Lung (tissue), 12 donors: ENCODE results near the gene TMEM145. TPM values are rescaled to one million over a fixed set of nuclear protein-coding genes. Genes with fewer than 3 reads are reported as not detected.
"Not testable (repeated sequence)": the region's sequence is repeated elsewhere in the genome, so short reads cannot be mapped to it uniquely, and the experiment has no call there.

Experiments used
- ATAC-seq: fragments of 200-7000 bp; cut with Tn5 transposase; one replicate; pipeline ENCODE4 v1.9.1; 2020; ENCODE audit warnings: moderate number of reproducible peaks; ENCODE audit not compliant: insufficient read depth, low FRiP score
- DNase-seq, 3 donors: peaks; one replicate each; pipeline ENCODE4 v3.0.0-alpha.2; 2013 to 2017
- H3K27ac ChIP-seq, 2 donors: one replicate each; pipeline ENCODE4 v1.5.1; 2013; ENCODE audit warnings: mild to moderate bottlenecking in 2 of 2, moderate library complexity in 2 of 2, control low read depth in 1 of 2, inconsistent platforms in 1 of 2, low read depth in 1 of 2, low read length in 1 of 2
- H3K27me3 ChIP-seq, 3 donors: one replicate each; pipeline ENCODE4 v1.5.1; 2013; ENCODE audit warnings: low read length in 2 of 3; ENCODE audit not compliant: control insufficient read depth in 3 of 3, insufficient read depth in 3 of 3
- H3K36me3 ChIP-seq, 4 donors: one replicate each; pipeline ENCODE4 v1.5.1; 2013; ENCODE audit warnings: low read length in 4 of 4, mild to moderate bottlenecking in 1 of 4, moderate library complexity in 1 of 4; ENCODE audit not compliant: control insufficient read depth in 4 of 4, insufficient read depth in 4 of 4
- H3K4me1 ChIP-seq, 5 donors: one replicate each; pipeline ENCODE4 v1.5.1; 2013; ENCODE audit warnings: low read length in 5 of 5, mild to moderate bottlenecking in 2 of 5, moderate library complexity in 1 of 5; ENCODE audit not compliant: control insufficient read depth in 5 of 5, insufficient read depth in 5 of 5
- H3K4me3 ChIP-seq: one replicate; pipeline ENCODE4 v1.5.1; 2013; ENCODE audit warnings: mild to moderate bottlenecking, control low read depth, moderate library complexity
- H3K9ac ChIP-seq, 2 donors: one replicate each; pipeline ENCODE4 v1.5.1; 2013; ENCODE audit warnings: low read length in 2 of 2, control low read depth in 1 of 2; ENCODE audit not compliant: insufficient read depth in 1 of 2
- H3K9me3 ChIP-seq, 4 donors: one replicate each; pipeline ENCODE4 v1.5.1; 2013; ENCODE audit warnings: low read length in 3 of 4, mild to moderate bottlenecking in 1 of 4, moderate library complexity in 1 of 4; ENCODE audit not compliant: control insufficient read depth in 4 of 4, insufficient read depth in 3 of 4
- WGBS, 2 donors: extraction: QIAGEN DNeasy Blood & Tissue Kit; methylation state at CpG; one replicate each; pipeline ENCODE4 v1.1.7; 2013; 5-methylcytosine and 5-hydroxymethylcytosine counted together
- polyA plus RNA-seq, 2 donors: library from polyadenylated mRNA; stranded (reverse); fragments of 200-250 nt; gene quantifications; one replicate each; pipeline ENCODE4 v1.2.1, GENCODE V29; 2013
- total RNA-seq, 2 donors: library from RNA; depleted of rRNA in 1 of 2; stranded (reverse); fragments of >200 nt in 1 of 2; gene quantifications; one replicate each; pipeline ENCODE4 v1.2.1, GENCODE V29; 2014 to 2021
- TF ChIP-seq, protein P1 (sequence below): IDR thresholded peaks from 2 replicates; pipeline ENCODE4 v1.5.1; 2012; ENCODE audit warnings: mild to moderate bottlenecking; ENCODE audit errors: control extremely low read depth, extremely low read depth
- donor health status: control.
- donor health status: control.
- donor health status: Bipolar disorder and iron deficiency.
- donor health status: healthy.
- donor health status: DM: yes; HTN: yes; CAD: no.

TMEM145 gene
- total and polyA plus RNA-seq, 4 donors = 0.12 to 0.95 (median 0.40) TPM; not detected in 1

DNA sequence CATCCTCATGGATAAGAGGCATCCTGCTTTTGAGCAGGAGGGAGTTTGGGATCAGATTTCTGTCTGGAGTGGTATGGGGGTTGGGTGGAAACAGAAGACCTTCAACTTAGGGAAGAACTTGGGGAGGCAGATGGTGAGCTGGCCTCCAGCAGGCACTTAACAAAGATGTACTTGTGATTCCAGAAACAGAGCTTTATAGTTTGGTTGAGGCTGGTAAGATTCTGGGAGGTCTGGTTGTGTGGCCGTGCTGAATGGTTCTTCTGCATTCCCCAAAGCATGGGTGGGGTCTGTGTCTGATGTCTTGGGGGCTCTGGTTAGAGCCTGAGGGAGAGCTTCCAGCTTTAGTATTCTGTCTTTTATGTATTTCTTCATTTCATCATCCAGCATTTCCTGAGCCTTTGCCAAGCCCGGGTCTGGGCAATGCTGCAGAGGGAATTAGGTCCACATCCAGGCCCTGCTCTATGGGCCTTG, 17.2 kb downstream of the TMEM145 start:
- Histone ChIP-seq H3K36me3 (peaks cover 0 to 8% (median 3%) of the 10 kb centered on the region in 4 donors), H3K27ac (no peak overlapping the region), H3K27me3 (no peaks in the 10 kb centered on the region), H3K9ac (no peak overlapping the region), H3K4me3 (no peak overlapping the region), H3K4me1 (peaks cover 0 to 16% (median 12%) of the 10 kb centered on the region in 5 donors), H3K9me3 (no peaks in the 10 kb centered on the region)
- TF ChIP-seq, protein P1, sequence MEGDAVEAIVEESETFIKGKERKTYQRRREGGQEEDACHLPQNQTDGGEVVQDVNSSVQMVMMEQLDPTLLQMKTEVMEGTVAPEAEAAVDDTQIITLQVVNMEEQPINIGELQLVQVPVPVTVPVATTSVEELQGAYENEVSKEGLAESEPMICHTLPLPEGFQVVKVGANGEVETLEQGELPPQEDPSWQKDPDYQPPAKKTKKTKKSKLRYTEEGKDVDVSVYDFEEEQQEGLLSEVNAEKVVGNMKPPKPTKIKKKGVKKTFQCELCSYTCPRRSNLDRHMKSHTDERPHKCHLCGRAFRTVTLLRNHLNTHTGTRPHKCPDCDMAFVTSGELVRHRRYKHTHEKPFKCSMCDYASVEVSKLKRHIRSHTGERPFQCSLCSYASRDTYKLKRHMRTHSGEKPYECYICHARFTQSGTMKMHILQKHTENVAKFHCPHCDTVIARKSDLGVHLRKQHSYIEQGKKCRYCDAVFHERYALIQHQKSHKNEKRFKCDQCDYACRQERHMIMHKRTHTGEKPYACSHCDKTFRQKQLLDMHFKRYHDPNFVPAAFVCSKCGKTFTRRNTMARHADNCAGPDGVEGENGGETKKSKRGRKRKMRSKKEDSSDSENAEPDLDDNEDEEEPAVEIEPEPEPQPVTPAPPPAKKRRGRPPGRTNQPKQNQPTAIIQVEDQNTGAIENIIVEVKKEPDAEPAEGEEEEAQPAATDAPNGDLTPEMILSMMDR = no peak
- DNase-seq (peak in 2 of 3 donors; percentile 46 to 53), ATAC-seq (no peak)
- WGBS, 2 donors = 49 to 54% methylated on average over 2 of the region's 2 CpGs

DNA sequence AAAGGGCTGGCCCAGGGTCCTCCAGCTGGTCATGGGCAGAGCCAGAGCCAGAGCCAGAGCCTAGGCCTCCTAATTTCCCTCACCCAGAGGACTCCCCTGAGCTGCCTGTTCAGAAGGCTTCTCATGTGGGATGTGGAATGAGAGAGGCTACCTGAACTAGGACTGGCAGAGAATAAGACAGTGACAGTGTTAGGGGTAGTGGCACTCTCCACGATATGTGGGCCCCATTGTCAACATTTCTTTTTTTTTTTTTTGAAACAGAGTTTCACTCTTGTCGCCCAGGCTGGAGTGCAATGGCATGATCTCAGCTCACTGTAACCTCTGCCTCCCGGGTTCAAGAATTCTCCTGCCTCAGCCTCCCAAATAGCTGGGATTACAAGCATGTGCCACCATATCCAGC, 18.2 kb downstream of the TMEM145 start:
- not testable (repeated sequence) for H3K27ac ChIP-seq, H3K4me3 ChIP-seq, H3K9me3 ChIP-seq, H3K9ac ChIP-seq, H3K27me3 ChIP-seq, DNase-seq, ATAC-seq
- peaks cover 0 to 12% (median 5%) of the 10 kb centered on the region in 4 donors for H3K36me3 ChIP-seq
- H3K4me1 ChIP-seq = peaks cover 0 to 13% (median 11%) of the 10 kb centered on the region in 5 donors
- WGBS, 2 donors = 91 to 93% methylated on average over 3 of the region's 3 CpGs

- Histone ChIP-seq H3K9ac (no peak overlapping the region), H3K4me1 (peaks cover 0 to 7% (median 6%) of the 10 kb centered on the region in 5 donors), H3K4me3 (no peak overlapping the region), H3K27me3 (no peaks in the 10 kb centered on the region), H3K27ac (no peak overlapping the region), H3K36me3 (peaks cover 0 to 18% (median 6%) of the 10 kb centered on the region in 4 donors), H3K9me3 (no peaks in the 10 kb centered on the region)
- 96 to 100% methylated on average over 6 of the region's 6 CpGs for WGBS, 2 donors
- no peak for ATAC-seq
- DNase-seq = no peak
- TF ChIP-seq, protein P1 = no peak
Observed at GRCh38 chr19:42332059-42332458, 18.9 kb downstream of the TMEM145 start.

GRCh38 chr19:42333018-42333417, 19.9 kb downstream of the TMEM145 start:
- H3K9me3 ChIP-seq = no peaks in the 10 kb centered on the region
- peaks cover 0 to 18% (median 6%) of the 10 kb centered on the region in 4 donors for H3K36me3 ChIP-seq
- DNase-seq (no peak), ATAC-seq (no peak)
- peaks cover 0 to 6% (median 4%) of the 10 kb centered on the region in 5 donors for H3K4me1 ChIP-seq
- H3K9ac ChIP-seq = no peak overlapping the region
- WGBS, 2 donors = 88 to 97% methylated on average over 3 of the region's 3 CpGs
- TF ChIP-seq, protein P1 = no peak
- H3K27me3 ChIP-seq = no peaks in the 10 kb centered on the region
- no peak overlapping the region for H3K27ac ChIP-seq
- no peak overlapping the region for H3K4me3 ChIP-seq
